HG02571 (cell line): Measurements from ENCODE around the gene MLPH.

ENCODE experiments used
- ATAC-seq: cut with Tn5 transposase; IDR thresholded peaks from one replicate; pipeline ENCODE4 v1.9.1; 2021; ENCODE audit warnings: mild to moderate bottlenecking, moderate library complexity; ENCODE audit not compliant: unreplicated experiment

The MLPH gene

GRCh38 chr2:237540223-237540775 is 53.2 kb downstream of the MLPH start:
- no peak for ATAC-seq

DNA sequence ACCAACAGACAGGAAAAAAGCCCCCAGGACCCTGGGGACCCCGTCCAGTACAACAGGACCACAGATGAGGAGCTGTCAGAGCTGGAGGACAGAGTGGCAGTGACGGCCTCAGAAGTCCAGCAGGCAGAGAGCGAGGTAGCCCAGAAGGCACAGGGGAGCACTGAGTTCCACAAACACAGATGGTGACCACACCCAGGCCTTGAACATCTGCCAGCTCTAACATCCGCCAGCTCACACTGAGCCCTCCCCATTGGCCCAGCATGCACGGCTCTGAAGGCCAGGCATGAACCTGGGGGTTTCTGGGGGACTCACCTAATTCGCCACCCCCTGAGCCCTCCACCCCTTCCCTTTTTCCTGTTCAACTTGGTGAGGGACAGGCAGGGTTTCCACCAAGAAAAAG is 53.8 kb downstream of the MLPH start:
- no peak for ATAC-seq

- no peak for ATAC-seq
These were observed 54.2 kb downstream of the MLPH start for GRCh38 chr2:237541243-237541642.

- no peak for ATAC-seq
These were observed 55.1 kb downstream of the MLPH start for GRCh38 chr2:237542001-237542704.

DNA sequence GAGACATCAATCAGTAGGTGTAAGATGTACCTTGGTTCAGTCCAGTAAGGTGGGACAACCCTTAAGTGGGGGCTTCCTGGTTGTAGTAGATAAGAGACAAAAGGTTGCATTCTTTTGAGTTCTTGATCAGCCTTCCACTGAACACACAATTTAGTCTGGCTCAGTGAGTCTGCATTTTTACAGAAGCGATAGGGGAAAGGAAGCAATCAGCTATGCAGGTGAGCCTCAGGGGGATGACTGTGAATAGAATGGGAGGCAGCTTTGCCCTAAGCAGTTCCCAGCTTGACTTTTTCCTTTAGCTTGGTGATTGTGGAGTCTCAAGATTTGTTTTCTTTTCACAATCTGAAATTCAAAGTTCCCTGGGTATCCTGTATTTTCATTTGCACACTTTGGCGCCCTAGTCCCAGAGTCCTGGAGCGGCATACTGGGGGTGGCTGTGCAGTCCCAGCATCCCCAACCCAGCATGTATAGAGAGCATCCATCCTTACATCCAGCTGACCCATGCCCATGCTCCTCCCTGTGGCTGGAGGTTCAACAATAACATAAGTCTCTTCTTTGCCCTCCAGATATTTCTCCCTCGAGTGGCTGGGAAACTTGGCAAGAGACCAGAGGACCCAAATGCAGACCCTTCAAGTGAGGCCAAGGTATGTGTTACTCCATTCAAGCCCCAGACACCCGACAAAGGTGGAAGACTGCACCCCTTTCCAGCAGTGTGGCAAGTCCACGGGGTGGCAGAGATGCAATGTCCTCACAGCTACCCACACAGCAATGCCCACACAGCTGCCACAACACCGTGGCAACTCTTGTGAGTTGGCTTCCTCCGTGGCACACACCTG is 59.2 kb downstream of the MLPH start:
- no peak for ATAC-seq

- ATAC-seq = no peak
These were observed 59.9 kb downstream of the MLPH start for GRCh38 chr2:237546876-237547395.

DNA sequence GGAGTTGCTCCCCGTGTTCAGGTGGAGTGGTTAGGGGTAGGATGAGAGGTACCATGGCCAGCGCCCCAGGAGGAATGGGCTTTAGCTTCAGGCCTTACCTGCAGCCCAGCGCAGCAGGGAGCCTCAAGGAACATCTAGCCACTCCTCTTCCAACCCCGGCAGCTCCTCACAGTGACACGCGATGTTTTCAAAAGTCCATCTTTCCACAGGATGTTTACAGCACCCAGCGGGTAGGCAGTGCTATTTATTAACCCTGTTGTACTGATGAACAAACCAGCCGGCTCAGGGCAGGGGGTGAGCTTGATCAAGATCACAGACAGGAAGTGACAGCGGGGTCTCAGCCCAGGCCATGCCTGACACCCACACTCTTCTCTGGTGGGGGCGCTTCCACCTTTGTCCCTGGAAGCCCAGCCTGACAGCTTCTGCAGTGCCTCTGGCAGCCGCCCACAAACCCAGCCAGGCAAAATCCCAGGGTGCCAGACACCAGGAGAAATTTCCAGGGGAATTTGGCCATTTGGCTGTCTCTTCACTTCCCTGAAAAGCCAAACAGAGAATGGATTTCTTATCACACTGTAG is 60.9 kb downstream of the MLPH start:
- no peak for ATAC-seq

DNA sequence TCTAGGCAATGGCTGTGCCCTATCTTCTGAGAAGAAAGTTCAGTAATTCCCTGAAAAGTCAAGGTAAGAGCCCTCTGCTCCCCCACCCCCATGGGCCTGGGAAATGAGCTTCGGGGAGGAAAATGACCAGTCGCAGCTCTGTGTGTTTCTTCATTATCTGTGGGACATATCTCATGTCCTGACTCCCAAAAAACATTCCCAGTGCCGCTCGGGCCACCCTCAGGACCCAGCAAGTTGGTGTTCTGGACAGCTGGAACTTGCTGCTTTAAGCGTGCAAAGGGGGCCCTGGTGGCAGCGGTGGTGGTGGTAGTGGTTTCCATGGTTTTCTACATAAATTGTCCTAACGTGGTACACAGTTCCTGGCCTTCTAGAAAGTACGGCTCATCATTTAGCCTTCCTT is 62.2 kb downstream of the MLPH start:
- ATAC-seq = no peak

GRCh38 chr2:237549643-237550415 is 62.8 kb downstream of the MLPH start:
- ATAC-seq = no peak

DNA sequence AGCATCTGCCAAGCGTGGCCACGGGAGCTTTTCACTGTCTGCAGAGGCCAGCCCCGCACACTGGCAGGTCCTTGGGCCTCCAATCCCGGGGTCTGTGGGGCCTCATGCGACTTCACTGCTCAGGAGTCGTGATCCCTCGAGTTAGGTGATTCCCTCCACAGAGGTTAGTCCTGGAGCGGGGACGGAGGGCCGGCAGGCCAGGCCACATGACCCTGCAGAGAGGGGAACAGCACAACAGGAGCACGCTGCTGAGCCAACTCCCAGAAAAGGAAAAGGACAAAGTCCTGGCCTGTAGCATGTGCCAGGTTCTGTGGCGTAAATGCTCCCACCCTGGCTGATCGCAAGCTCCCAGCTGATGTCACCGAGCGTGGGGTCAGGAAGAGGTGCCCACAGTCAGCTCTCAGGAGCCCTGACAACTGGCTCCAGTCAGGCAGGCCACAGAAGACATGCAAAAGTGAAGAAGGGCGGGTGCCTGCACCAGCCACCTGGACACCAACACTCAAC is 64.1 kb downstream of the MLPH start:
- ATAC-seq = no peak

DNA sequence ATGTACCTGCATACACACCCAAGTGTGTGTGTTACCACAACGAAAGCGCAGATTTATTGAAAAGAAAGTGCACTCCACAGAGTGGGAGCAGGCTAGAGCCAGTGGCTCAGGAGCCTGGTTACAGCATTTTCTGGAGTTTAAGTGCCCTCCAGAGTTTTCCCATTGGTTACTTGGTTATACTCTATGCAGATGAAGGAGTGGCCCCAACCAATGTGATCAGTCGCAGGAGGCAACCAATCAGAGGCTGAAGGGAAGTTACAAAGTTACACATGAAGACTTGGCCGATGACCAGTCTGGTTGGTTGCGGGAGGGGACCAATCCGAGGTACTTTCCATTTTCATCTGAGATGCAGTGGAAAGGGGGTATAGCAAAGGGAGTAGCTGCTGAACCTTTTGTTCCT is 65.9 kb downstream of the MLPH start:
- ATAC-seq = no peak

DNA sequence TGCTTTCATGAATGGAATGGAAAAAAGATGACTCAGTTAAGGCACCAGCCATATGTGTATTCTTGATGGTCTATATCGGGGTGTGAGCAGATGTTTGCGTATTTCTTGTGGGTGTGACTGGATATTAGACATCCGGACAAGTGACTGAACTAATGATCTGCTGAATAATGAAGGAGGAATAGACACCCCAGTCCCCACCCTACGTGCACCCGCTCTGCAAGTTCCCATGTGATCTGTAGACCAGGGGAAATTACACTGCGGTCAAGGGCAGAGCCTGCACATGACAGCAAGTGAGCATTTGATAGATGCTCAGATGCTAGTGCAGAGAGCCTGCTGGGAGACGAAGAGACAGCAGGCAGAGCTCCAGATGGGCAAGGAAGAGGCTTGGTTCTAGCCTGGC is 66.9 kb downstream of the MLPH start:
- ATAC-seq = no peak

DNA sequence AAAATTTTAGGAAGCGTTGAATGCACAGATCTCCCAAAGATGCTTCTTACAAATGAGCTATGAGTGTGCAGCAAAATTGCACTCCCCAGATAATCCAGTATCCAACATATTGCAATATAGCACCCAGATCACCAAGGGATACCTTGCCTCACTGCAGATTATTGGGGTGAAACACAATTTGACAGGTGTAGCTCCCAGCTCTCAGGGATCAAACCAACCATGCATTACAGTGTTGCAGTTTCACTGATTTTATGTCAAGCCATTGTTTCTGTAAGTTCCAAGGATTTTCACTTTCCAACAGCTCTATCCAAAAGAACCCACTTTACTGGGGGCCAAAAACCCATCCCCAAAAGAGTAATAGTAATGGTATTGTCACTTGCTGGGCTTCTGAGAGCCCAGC is 68.5 kb downstream of the MLPH start:
- ATAC-seq = no peak

DNA sequence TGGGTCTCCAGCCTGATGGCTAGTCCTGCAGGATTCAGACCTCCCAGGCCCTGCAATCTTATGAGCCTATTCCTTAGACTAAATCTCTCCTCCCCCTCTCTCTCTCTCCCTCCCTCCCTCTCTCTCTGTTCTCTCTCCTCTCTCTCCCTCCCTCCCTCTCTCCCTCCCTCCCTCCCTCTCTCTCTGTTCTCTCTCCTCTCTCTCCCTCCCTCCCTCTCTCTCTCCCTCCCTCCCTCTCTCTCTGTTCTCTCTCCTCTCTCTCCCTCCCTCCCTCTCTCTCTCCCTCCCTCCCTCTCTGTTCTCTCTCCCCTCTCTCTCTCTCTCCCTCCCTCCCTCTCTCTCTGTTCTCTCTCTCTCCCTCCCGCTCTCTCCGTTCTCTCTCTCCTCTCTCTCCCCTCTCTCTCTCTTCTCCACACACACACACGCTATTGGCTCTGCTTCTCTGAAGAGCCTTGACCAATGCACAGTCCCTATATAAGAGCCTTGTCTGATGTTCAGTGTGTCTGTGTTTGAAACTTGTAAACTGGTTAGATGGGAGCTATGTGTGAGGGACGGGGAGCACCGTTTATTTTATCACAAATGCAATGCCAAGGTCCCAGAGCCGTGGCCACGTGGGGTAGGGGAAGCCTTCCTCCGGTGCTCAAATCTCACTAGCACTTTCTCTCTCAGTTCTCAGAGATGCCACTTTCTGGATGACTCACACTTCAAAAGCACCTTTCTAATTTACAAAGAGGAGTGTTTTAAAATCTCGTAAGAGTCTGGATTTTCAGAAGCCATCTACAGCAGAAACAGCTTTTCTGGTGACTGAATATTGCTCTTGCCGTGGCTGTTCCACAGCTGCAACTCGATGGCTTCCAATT is 70.0 kb downstream of the MLPH start:
- peak; percentile 95 for ATAC-seq

GRCh38 chr2:237557633-237558015 is 70.6 kb downstream of the MLPH start:
- peak; percentile 13 for ATAC-seq

DNA sequence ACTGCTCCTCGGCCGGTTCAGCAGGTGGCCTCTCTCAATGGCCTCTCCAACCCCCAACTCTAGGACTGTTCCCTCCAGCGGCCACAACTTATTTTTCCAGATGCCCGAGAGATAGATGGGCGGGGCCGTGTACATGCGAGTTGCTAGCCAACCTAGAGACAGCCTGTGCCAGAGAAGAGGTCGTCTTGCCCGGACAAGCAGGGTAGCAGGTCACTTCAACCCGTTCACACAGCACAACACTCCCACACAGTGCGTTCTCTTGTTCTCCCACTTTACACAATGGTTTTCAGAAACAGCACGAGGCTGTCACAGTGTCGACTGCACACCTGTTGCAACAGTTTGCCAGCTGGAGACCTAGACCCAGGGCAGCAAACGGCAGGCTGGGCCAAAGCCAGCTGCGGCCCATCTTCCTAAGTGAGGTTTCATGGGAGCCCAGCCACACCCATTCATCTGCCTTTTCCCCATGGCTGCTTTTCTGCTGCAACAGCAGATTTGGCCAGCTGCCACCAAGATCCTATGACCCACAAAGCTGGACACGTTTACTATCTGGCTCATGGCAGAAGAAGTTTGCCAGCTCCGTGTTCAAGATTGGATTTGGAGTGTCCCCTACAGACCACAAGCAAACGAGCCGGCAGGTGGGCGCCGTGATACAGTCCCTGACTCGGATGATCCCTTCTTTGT is 72.0 kb downstream of the MLPH start:
- no peak for ATAC-seq

DNA sequence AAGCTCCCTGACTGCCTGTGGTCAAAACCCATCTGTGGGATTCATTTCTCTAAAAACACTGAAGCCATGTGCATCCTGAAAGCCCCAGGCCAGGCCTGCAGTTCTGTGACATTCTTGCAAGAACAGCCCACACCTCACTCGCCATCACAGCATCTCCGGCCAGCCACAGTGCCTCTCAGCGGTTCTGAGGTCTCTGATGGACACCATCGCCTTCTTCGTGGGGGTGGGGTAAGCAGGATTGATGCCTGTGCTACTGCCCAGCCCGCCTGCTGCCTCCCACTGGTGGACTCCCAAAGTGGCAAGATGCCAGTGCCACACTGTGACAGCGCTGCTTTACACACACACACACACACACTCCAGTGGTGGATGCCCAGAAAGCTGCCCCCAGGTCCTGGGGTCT is 74.2 kb downstream of the MLPH start:
- ATAC-seq = no peak

- no peak for ATAC-seq
These were observed 76.8 kb downstream of the MLPH start for GRCh38 chr2:237563816-237564215.

- no peak for ATAC-seq
These were observed 77.6 kb downstream of the MLPH start for GRCh38 chr2:237564526-237565131.
